ENCODE data around the gene NAT16.

The NAT16 gene

DNA sequence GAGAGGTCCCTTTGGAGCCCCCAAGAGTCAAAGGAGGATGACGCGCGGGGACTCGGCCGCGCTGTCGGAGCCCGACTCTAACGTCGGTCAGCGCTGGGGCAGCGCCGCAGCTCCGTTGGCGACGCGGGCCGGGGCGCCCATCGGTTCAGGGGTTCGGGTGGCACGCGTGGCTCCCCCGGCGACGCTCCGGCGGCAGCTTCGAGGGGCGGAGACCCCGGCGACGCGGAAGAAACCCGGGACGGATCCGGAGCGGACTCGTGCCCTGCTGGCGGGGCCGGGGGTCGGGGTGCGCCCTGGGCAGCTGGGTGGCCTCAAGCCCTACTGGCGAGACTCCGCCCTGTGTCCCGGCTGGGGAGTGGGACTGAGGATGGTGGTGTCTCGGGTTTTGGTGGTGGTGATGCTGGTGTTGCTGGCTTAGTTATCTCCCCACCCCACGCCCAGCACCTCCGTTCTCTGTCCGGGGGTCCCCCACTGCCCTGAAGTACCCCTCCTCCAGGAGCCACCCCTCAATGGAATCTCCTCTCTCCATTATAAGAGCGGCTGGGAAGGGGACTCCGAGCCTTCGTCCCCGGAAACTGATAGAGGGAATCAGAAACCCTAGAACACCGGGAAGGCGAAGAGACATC lies at the start of gene NAT16:
Gene NAT16 (minus strand): TSS at position 164 of the 626 bp plus-strand sequence. CDS start 5,486 bp downstream, outside the sequence.
- H3K27me3 ChIP-seq = peaks cover 0 to 87% of the 10 kb centered on the region in 2 donors
- intact Hi-C loops (cut with DNase I; ENCODE audit: low total_unique reads) = no loop called here
- DNase-seq = no peak
- no peaks in the 10 kb centered on the region for H3K9me3 ChIP-seq
- H3K27ac ChIP-seq = no peak within 1 kb of the TSS
- no peak within 1 kb of the TSS for H3K4me3 ChIP-seq
- TF ChIP-seq, protein P1, sequence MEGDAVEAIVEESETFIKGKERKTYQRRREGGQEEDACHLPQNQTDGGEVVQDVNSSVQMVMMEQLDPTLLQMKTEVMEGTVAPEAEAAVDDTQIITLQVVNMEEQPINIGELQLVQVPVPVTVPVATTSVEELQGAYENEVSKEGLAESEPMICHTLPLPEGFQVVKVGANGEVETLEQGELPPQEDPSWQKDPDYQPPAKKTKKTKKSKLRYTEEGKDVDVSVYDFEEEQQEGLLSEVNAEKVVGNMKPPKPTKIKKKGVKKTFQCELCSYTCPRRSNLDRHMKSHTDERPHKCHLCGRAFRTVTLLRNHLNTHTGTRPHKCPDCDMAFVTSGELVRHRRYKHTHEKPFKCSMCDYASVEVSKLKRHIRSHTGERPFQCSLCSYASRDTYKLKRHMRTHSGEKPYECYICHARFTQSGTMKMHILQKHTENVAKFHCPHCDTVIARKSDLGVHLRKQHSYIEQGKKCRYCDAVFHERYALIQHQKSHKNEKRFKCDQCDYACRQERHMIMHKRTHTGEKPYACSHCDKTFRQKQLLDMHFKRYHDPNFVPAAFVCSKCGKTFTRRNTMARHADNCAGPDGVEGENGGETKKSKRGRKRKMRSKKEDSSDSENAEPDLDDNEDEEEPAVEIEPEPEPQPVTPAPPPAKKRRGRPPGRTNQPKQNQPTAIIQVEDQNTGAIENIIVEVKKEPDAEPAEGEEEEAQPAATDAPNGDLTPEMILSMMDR (IDR thresholded peaks at IDR 0.05) = no peak
- H3K4me1 ChIP-seq = peaks cover 0 to 16% (median 14%) of the 10 kb centered on the region in 4 donors
- no peaks in the 10 kb centered on the region for H3K36me3 ChIP-seq

DNA sequence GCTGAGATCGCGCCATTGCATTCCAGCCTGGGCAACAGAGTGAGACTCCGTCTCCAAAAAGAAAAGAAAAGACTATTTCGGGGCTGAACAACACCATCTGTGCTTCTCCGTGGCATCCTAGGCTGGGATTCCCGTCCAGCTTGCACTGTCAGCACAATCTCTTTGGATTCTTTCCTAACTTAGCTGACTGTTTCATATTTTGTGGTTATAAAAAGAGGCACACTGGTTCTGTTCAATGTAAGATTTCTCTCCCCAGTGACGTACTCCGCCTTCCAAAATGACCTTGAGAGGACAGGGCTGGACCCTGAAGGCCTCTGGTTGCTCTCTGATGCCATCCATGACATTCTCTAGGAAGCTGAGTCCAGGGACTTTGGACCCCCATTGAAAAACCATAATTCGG lies 46.6 kb upstream of the NAT16 start:
- H3K36me3 ChIP-seq = peaks cover 40 to 89% (median 62%) of the 10 kb centered on the region in 3 donors
- no peaks in the 10 kb centered on the region for H3K9me3 ChIP-seq
- no peak for DNase-seq
- H3K27me3 ChIP-seq = no peaks in the 10 kb centered on the region
- H3K4me3 ChIP-seq = no peak overlapping the region
- no peak overlapping the region for H3K27ac ChIP-seq
- TF ChIP-seq, protein P1 (IDR thresholded peaks at IDR 0.05) = no peak
- peaks cover 0 to under 1% (median 0%) of the 10 kb centered on the region in 4 donors for H3K4me1 ChIP-seq
- intact Hi-C loops (cut with DNase I; ENCODE audit: low total_unique reads) = no loop called here

DNA sequence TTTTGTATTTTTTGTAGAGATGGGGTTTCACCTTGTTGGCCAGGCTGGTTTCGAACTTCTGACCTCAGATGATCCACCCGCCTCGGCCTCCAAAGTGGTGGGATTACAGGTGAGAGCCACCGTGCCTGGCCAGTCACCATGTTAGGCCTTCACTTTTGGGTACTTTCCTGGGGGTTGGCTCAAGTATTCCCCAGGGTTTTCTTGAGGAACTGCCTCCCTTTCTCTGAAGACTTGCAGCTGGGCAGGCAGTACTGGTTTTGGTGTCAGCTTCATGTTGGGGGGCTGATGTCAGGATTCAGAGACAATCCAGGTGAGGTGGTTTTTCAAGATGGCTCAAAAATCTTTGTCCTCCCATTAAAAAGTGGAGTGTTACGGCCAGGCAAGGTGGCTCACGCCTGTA lies 45.6 kb upstream of the NAT16 start:
- no peak for DNase-seq
- Histone ChIP-seq H3K4me1 (peaks cover 0 to 2% (median 0%) of the 10 kb centered on the region in 4 donors), H3K36me3 (peaks cover 40 to 90% (median 62%) of the 10 kb centered on the region in 3 donors), H3K4me3 (no peak overlapping the region), H3K27ac (no peak overlapping the region), H3K9me3 (no peaks in the 10 kb centered on the region), H3K27me3 (no peaks in the 10 kb centered on the region)
- intact Hi-C loops (cut with DNase I; ENCODE audit: low total_unique reads) = no loop called here
- TF ChIP-seq, protein P1 (IDR thresholded peaks at IDR 0.05) = no peak

DNA sequence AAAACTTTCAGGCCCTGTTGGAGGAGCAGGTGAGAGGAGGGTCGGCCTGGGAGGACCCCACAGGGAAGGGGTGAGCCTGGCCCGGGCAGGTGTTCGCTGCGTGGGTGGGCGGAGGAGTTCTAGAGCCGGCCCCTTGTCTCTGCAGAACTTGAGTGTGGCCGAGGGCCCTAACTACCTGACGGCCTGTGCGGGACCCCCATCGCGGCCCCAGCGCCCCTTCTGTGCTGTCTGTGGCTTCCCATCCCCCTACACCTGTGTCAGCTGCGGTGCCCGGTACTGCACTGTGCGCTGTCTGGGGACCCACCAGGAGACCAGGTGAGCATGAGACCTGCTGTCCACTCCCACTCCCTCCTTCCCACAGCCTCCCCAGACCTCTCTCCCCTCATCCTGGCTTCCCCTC lies 43.4 kb upstream of the NAT16 start:
- intact Hi-C loops (cut with DNase I; ENCODE audit: low total_unique reads) = no loop called here
- H3K27ac ChIP-seq = no peak overlapping the region
- H3K4me3 ChIP-seq = no peak overlapping the region
- H3K9me3 ChIP-seq = no peaks in the 10 kb centered on the region
- H3K4me1 ChIP-seq = peaks cover 0 to 21% (median 13%) of the 10 kb centered on the region in 4 donors
- DNase-seq = no peak
- H3K36me3 ChIP-seq = peaks cover 32 to 71% (median 55%) of the 10 kb centered on the region in 3 donors
- no peaks in the 10 kb centered on the region for H3K27me3 ChIP-seq
- TF ChIP-seq, protein P1 (IDR thresholded peaks at IDR 0.05) = no peak

DNA sequence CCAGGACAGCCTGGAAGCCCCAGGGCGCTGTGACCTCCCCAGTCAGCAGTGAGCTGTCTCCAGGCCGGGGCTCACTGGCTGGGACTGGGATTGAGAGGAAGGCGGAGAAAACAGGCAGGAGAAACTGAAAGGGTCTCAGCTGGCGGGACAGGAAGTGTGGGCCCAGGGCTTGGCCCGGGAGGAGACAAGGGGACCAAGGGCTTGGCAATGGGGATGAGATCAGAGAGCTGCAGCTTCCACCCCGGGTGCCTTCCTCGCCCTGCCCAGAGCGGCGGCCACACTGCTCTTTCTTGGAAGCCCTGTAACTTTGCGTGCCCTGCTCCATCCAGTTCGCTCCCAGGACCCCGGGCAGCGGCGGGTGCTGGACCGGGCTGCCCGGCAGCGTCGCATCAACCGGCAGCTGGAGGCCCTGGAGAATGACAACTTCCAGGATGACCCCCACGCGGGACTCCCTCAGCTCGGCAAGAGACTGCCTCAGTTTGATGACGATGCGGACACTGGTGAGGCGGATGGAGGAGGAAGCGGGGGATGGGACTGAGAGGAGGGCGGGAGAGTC lies 42.3 kb upstream of the NAT16 start:
- TF ChIP-seq, protein P1 (IDR thresholded peaks at IDR 0.05) = no peak
- Histone ChIP-seq H3K4me1 (peaks cover 0 to 24% (median 14%) of the 10 kb centered on the region in 4 donors), H3K36me3 (peaks cover 27 to 59% (median 50%) of the 10 kb centered on the region in 3 donors), H3K27me3 (no peaks in the 10 kb centered on the region), H3K27ac (no peak overlapping the region), H3K9me3 (no peaks in the 10 kb centered on the region), H3K4me3 (no peak overlapping the region)
- intact Hi-C loops (cut with DNase I; ENCODE audit: low total_unique reads) = no loop called here
- no peak for DNase-seq
